ENCODE data around the gene PACS1.

Gene PACS1

GRCh38 chr11:66172146-66172545, 102.1 kb downstream of the PACS1 start:
- Histone ChIP-seq H3K9me2 (replicated peaks; ENCODE audit: control insufficient read depth, low read length) (no peaks in the 10 kb centered on the region), H3K27me3 (ENCODE audit: control insufficient read depth, low read length) (no peaks in the 10 kb centered on the region), H3K27ac (ENCODE audit: low read depth, low read length) (no peak overlapping the region), H3K4me1 (ENCODE audit: control insufficient read depth, low read length) (no peaks in the 10 kb centered on the region), H4K20me1 (ENCODE audit: control insufficient read depth, insufficient read depth, low read depth, low read length) (peaks cover 7% of the 10 kb centered on the region; the same call in 1 of the 2 replicates), H3K4me3 (ENCODE audit: low read length) (no peak overlapping the region), H3K36me3 (ENCODE audit: control insufficient read depth, low read length) (peaks cover 4% of the 10 kb centered on the region; the same call in 1 of the 2 replicates), H3K79me2 (ENCODE audit: control insufficient read depth, low read length) (peaks cover 40% of the 10 kb centered on the region), H3K4me2 (ENCODE audit: low read length) (no peak overlapping the region), H3K9me3 (ENCODE audit: control insufficient read depth, insufficient read depth, low read length) (no peaks in the 10 kb centered on the region), H3F3A (ENCODE audit: control insufficient read depth, insufficient read depth) (no peaks in the 10 kb centered on the region; the same call in 1 of the 2 replicates)
- TF ChIP-seq EZH2phosphoT487 (IDR thresholded peaks at IDR 0.05; ENCODE audit: borderline replicate concordance, low read length): no peak
- TF ChIP-seq, protein P1, sequence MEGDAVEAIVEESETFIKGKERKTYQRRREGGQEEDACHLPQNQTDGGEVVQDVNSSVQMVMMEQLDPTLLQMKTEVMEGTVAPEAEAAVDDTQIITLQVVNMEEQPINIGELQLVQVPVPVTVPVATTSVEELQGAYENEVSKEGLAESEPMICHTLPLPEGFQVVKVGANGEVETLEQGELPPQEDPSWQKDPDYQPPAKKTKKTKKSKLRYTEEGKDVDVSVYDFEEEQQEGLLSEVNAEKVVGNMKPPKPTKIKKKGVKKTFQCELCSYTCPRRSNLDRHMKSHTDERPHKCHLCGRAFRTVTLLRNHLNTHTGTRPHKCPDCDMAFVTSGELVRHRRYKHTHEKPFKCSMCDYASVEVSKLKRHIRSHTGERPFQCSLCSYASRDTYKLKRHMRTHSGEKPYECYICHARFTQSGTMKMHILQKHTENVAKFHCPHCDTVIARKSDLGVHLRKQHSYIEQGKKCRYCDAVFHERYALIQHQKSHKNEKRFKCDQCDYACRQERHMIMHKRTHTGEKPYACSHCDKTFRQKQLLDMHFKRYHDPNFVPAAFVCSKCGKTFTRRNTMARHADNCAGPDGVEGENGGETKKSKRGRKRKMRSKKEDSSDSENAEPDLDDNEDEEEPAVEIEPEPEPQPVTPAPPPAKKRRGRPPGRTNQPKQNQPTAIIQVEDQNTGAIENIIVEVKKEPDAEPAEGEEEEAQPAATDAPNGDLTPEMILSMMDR (IDR thresholded peaks at IDR 0.05; ENCODE audit: low read depth, low read length, poor library complexity, severe bottlenecking): no peak

DNA sequence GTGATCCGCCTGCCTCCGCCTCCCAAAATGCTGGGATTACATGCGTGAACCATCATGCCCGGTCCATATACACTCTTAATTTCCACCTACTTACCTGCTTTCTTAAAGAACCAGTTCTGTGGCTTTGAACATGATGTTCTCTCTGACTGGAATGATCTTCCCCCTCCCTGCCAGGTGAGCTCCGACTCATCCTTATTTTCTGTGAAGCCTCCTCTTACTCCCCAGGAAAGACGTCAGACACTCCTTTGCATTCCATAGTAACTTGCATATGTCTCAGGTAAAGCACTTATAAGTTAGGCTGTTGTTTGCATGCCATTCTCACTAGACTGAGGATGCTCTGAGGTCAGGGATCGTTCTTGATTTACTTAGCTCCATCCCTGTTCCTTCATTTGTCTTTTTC, 106.6 kb downstream of the PACS1 start:
- Histone ChIP-seq H3K4me1 (ENCODE audit: control insufficient read depth, low read length) (no peaks in the 10 kb centered on the region), H3K4me3 (ENCODE audit: low read length) (no peak overlapping the region), H3K27ac (ENCODE audit: low read depth, low read length) (no peak overlapping the region), H3K27me3 (ENCODE audit: control insufficient read depth, low read length) (no peaks in the 10 kb centered on the region), H4K20me1 (ENCODE audit: control insufficient read depth, insufficient read depth, low read depth, low read length) (peaks cover 7% of the 10 kb centered on the region; the same call in 1 of the 2 replicates), H3K79me2 (ENCODE audit: control insufficient read depth, low read length) (peaks cover 26% of the 10 kb centered on the region), H3F3A (ENCODE audit: control insufficient read depth, insufficient read depth) (0 out of 2 replicates have a peak, but pooled peaks cover 2% of the 10 kb centered on the region), H3K4me2 (ENCODE audit: low read length) (no peak overlapping the region), H3K9me3 (ENCODE audit: control insufficient read depth, insufficient read depth, low read length) (no peaks in the 10 kb centered on the region), H3K9me2 (replicated peaks; ENCODE audit: control insufficient read depth, low read length) (no peaks in the 10 kb centered on the region), H3K36me3 (ENCODE audit: control insufficient read depth, low read length) (peaks cover 4% of the 10 kb centered on the region; the same call in 1 of the 2 replicates)
- TF ChIP-seq, protein P1 (IDR thresholded peaks at IDR 0.05; ENCODE audit: low read depth, low read length, poor library complexity, severe bottlenecking): no peak
- no peak for TF ChIP-seq EZH2phosphoT487 (IDR thresholded peaks at IDR 0.05; ENCODE audit: borderline replicate concordance, low read length)

GRCh38 chr11:66178183-66178582, 108.1 kb downstream of the PACS1 start:
- Histone ChIP-seq H4K20me1 (ENCODE audit: control insufficient read depth, insufficient read depth, low read depth, low read length) (peaks cover 7% of the 10 kb centered on the region; the same call in 1 of the 2 replicates), H3K36me3 (ENCODE audit: control insufficient read depth, low read length) (no peaks in the 10 kb centered on the region), H3K9me2 (replicated peaks; ENCODE audit: control insufficient read depth, low read length) (no peaks in the 10 kb centered on the region), H3K9me3 (ENCODE audit: control insufficient read depth, insufficient read depth, low read length) (no peaks in the 10 kb centered on the region), H3F3A (ENCODE audit: control insufficient read depth, insufficient read depth) (0 out of 2 replicates have a peak, but pooled peaks cover 2% of the 10 kb centered on the region), H3K4me1 (ENCODE audit: control insufficient read depth, low read length) (0 out of 2 replicates have a peak, but pooled peaks cover 1% of the 10 kb centered on the region), H3K27me3 (ENCODE audit: control insufficient read depth, low read length) (no peaks in the 10 kb centered on the region), H3K4me2 (ENCODE audit: low read length) (no peak overlapping the region), H3K79me2 (ENCODE audit: control insufficient read depth, low read length) (peaks cover 29% of the 10 kb centered on the region), H3K27ac (ENCODE audit: low read depth, low read length) (no peak overlapping the region), H3K4me3 (ENCODE audit: low read length) (no peak overlapping the region)
- TF ChIP-seq EZH2phosphoT487 (IDR thresholded peaks at IDR 0.05; ENCODE audit: borderline replicate concordance, low read length): no peak
- TF ChIP-seq, protein P1 (IDR thresholded peaks at IDR 0.05; ENCODE audit: low read depth, low read length, poor library complexity, severe bottlenecking): no peak
